Measurements from ENCODE around the gene CLASP2.

GRCh38 chr3:33602829-33603228 is 115.2 kb downstream of the CLASP2 start:
- TF ChIP-seq CTCF (IDR thresholded peaks at IDR 0.05) (no peak), POLR2A (IDR thresholded peaks at IDR 0.05) (no peak)

Data from thyroid gland (tissue), 4 donors.